GM12872 (cell line): Measurements from ENCODE around the gene ACER3.

ENCODE experiments used
- CTCF ChIP-seq: IDR thresholded peaks from 3 replicates; pipeline ENCODE4 v1.5.1; 2011; ENCODE audit warnings: low read depth, mild to moderate bottlenecking, low read length, moderate library complexity; ENCODE audit not compliant: insufficient read depth

ACER3 gene

GRCh38 chr11:76824980-76825725 is 35.6 kb upstream of the ACER3 start:
- no peak for TF ChIP-seq CTCF

GRCh38 chr11:76825726-76826396 is 34.9 kb upstream of the ACER3 start:
- TF ChIP-seq CTCF, result no peak

- TF ChIP-seq CTCF, result no peak
These were observed 29.9 kb upstream of the ACER3 start for GRCh38 chr11:76830639-76831327.

GRCh38 chr11:76831686-76832310 is 28.9 kb upstream of the ACER3 start:
- TF ChIP-seq CTCF, result no peak

GRCh38 chr11:76832361-76832760 is 28.4 kb upstream of the ACER3 start:
- TF ChIP-seq CTCF, result no peak

GRCh38 chr11:76834151-76834550 is 26.6 kb upstream of the ACER3 start:
- TF ChIP-seq CTCF, result no peak

- no peak for TF ChIP-seq CTCF
These were observed 25.7 kb upstream of the ACER3 start for GRCh38 chr11:76835036-76835435.
